Activated CD4-positive, alpha-beta T cell treated with anti-CD3 and anti-CD28 coated beads for 48 hours (primary cell): ENCODE measurements around the gene INSYN2B.

ENCODE experiments used
- DNase-seq: peaks from one replicate; pipeline ENCODE4 v3.0.0-alpha.2; 2020

INSYN2B gene

DNA sequence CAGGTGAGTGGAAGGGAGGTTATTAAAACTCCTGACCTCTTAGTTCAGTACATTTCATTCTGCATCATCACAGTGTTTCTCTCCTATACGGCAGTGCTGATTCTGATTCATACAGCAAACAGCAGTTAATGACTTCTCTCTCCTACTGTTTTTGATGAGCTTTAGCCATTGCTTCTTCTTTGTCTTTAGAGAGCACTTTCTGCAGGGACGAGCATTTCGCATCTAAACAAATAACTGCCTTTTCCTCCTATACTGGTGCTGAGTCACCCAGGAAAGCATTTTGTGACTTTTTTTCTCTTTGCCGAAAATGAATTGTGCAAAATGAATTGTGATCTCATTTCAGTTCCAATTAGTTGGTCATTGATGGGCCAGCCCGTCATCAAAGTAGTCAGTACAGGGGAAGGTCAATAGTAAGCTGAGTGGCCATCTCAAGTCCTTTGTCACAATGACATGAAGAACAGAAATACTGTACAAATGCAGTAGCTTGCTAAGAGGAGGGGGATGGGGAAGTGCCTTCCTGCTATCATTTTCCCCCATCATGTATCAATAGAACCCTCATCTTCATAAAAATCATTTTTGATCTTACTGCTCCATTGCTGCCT is 98.5 kb downstream of the INSYN2B start:
- DNase-seq, result no peak

DNA sequence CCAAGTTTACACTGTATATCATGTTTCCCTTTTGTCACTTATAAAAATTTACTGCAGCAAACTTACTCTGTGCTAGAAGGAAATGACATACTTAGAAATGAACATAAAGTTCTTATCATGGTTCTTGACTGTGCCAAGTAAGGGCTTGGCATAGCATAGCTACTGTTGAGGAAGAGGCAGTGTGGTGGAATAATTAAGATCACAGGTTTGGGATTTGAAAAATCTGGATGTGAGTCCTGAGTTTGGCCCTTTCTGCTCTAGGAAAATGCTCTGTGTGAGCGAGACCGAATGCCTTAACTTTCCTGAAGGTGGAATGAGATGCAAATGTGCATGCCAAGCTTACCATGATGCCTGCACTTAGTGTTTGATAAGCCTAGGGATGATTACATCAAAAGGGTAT is 99.5 kb downstream of the INSYN2B start:
- no peak for DNase-seq

DNA sequence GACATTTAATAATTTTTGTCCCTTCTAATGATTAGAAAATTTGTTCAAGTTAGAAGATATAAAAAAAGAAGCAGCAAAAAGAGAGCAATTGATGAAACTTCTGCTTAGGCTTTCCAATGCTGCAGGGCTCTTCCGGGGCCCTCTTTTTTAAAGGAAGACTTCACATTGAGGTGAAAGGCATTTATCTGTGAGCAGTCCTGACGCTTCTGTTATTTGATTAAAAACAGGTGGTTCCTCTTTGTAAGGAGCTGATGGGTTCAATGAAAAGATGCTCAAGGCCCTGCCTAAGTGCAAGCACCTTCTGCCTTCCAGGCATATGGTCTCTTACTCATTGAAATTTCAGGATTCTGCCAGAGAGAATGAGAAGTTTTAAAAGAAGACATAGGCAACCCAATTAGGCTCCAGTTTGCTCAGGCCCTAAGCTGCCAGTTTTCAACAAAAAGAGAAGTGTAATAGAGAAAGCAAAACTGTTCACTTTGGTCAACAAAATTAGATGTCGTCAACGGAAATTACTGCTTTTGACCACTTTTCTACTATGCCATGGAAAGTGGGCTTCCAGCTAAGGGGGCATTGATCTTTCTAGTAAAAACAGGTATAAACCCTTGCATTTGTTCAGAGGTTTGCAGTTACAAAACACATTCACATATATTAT is 100.2 kb downstream of the INSYN2B start:
- DNase-seq, result no peak

DNA sequence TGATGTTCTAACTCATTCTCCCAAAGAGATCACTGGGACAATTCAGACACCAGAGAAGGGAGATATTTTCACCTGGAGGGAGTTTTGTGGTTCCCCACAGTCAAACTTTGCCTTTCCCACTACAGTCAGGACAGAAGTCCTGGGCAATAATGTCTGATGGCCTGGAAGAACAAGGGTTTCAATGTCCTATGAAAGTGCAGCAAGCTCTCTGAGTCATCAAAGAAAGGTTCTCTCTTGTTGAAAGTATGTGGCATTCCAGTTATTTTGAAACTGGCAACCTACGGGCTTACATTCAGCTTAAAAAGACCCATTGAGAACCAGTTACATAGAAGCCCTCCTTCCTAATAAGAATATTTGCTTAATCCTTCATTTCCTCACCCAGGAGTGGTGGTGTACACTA is 103.9 kb downstream of the INSYN2B start:
- DNase-seq, result no peak

DNA sequence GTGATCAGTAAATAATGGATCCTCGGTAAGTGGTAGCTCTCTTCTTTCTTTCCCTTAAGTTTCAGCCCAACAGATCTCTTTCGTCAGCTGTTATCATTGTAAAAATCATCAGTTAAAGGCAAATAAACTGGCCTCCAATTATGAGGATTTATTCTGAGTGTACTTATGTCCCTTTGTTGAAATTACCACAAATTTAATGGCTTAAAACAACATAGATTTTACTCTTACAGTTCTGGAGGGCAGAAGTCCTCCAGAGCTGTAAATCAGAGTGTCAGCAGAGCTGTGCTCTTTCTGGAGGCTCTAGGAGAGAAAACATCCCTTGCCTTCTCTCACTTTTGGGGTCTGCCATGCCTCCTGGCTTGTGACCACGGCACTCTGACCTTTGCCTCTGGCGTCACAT is 104.6 kb downstream of the INSYN2B start:
- DNase-seq, result no peak

DNA sequence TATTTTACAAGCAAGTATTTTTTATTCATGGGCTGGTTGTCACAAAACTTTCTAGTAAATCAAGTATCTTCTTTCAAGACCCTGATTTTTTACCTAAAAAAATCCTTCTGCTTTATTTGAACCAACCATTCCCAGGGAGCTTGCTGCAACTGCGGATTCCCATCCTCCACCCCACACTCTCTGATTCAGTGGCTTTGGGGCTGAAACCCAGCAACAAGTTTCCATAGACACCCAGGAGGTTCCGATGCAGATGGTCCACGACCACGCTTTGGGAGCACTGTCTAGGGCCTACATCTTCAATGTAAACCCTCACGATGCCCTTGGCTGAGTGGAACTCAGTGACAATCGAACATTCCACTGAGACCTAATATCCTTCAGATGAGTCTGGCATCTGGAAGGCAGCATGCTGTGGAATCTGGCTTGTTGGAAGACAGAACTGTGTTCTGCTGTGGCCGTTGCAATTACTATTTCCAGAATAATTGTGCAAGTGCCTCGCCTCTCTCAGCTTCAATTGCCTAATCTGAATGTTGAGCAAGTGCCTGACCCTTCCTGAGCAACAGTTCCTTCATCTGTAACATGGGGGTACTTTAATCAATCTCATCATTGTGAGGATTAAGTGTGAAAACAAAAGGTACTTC is 105.1 kb downstream of the INSYN2B start:
- no peak for DNase-seq

GRCh38 chr5:169874621-169875020 is 105.7 kb downstream of the INSYN2B start:
- DNase-seq, result no peak

DNA sequence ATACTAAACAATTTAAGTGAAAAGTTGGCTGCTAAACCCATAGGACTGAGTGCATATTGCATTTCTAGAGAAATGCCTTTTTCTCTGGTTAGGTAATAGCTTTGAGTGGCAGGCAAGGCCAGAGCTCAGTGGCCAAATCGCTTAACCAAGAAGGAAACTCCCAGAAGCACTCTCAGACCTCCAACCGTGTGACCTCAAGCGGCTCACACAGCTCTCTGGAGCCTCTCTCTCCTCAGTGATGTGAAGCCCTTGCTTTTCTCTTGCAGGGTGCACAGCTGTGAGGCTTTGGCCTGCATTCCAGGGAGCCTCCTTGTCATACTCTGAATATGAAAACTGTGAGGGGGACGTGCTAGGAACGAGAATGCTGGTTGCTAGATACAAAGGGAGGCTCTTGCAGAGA is 106.7 kb downstream of the INSYN2B start:
- DNase-seq, result no peak

- DNase-seq, result no peak
These were observed 108.3 kb downstream of the INSYN2B start for GRCh38 chr5:169871826-169872490.

- no peak for DNase-seq
These were observed 110.1 kb downstream of the INSYN2B start for GRCh38 chr5:169870211-169870610.

GRCh38 chr5:169869066-169869465 is 111.2 kb downstream of the INSYN2B start:
- DNase-seq, result no peak

- DNase-seq, result no peak
These were observed 112.9 kb downstream of the INSYN2B start for GRCh38 chr5:169867347-169867746.

GRCh38 chr5:169864483-169864882 is 115.8 kb downstream of the INSYN2B start:
- no peak for DNase-seq

GRCh38 chr5:169862391-169862811 is 117.9 kb downstream of the INSYN2B start:
- no peak for DNase-seq

GRCh38 chr5:169861934-169862333 is 118.4 kb downstream of the INSYN2B start:
- DNase-seq, result no peak

GRCh38 chr5:169861433-169861832 is 118.9 kb downstream of the INSYN2B start:
- no peak for DNase-seq

DNA sequence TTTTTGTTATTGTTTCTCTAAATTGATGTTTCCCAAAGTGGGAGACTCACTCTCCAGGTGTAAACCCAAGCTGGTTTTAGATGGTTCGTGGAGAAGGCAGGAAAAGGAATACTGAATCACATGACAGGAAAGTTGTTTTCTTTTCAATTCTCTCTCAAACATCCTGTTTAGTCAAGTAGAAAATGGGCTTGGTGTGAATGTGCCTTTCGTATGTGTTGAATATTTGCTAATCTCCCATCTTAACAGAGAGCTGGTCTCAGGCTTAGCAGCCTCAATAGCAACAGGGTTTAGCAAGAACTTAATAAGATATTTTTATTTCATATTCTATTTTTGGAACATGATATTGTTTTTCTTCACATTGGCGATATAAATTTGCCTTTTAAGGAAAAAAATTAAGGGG is 119.7 kb downstream of the INSYN2B start:
- DNase-seq, result no peak

DNA sequence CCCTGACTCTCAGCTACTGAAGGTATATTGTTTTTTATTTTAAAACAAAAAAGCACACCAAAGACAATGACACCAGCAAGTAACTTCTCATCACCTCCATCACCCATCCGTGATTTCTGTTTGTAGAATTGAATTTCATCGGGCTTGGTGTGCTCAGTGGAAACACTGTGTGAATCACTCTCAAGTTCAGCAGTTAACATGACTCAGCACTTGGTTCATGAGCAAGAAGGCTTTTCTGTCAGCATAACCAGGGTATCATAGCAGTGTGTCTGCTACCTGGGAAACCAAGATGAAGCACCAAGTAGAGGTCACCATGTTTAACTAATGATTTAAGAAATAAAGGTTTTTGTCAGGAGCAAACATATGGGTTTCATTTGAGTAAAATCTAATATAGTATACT is 123.7 kb downstream of the INSYN2B start:
- no peak for DNase-seq

- no peak for DNase-seq
These were observed 128.9 kb downstream of the INSYN2B start for GRCh38 chr5:169851321-169851850.

DNA sequence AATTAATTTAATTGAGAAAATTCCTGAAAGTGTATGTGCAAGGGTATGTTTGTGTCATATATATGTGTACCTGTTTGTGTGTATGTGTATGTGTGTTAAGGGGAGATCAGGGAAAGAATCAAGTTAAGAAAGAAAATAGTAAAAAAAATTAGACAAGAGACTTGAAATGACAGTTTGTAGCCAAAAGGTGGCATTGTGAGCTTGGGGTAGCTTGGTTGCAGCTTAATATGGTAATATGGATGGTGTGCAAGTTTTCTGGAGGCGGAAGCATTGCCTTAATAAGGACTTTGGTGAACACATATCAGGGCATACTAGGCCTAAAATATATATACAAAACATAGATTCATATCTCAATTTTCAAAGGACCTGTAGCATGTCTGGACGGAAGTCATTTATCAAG is 129.9 kb downstream of the INSYN2B start:
- no peak for DNase-seq

GRCh38 chr5:169848792-169849191 is 131.5 kb downstream of the INSYN2B start:
- no peak for DNase-seq

GRCh38 chr5:169848271-169848670 is 132.0 kb downstream of the INSYN2B start:
- DNase-seq, result no peak

DNA sequence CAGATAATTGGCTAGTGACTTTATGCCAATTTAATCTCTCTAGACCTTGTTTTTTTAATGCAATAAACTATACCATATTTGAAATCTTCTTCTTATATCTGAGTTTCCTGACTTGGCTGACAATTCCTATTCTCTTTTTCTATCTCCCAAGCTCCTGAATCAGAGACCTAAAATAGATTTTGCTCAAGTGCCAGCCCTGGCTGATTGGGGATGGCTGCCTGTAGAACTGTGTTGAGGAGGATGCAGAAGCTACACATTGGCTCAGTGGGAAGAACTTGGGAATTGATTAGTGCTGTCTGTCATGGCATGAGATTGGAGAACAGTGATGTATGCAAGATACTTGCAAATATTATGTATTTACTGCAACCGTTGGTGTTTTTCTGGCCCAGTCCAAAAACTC is 132.8 kb downstream of the INSYN2B start:
- no peak for DNase-seq

DNA sequence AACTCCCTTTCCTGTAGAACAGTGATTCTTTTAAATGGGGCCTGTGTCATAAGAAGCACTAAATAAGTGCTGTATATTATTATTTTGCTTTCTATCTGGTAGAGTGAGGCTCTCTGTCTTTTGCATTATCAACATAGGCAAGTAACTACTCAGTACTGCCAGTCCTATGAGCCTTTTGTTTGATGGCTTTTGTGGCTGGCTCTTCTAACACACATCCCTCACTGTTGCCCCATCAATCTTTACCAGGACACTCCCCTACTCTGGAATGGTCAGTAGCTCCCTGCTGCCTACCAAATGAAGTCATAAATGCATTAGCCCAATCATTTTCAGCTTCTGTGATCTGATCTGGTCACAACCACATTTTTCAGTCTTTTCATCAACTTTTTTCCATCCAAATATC is 137.6 kb downstream of the INSYN2B start:
- no peak for DNase-seq
